HepG2 (cell line): Measurements from ENCODE around the gene PLAGL2. TPM values are rescaled to one million over a fixed set of nuclear protein-coding genes. Genes with fewer than 3 reads are reported as not detected.

Experiments
- KDM4B ChIP-seq: sonication (generic); formaldehyde crosslinking; IDR thresholded peaks from 2 replicates; pipeline ENCODE4 v1.4.0; 2020; ENCODE audit warnings: missing genetic modification reagents
- MZF1 ChIP-seq: sonication (generic); formaldehyde crosslinking; IDR thresholded peaks from 2 replicates; pipeline ENCODE4 v1.8.1; 2023; ENCODE audit warnings: mild to moderate bottlenecking, missing genetic modification reagents, borderline replicate concordance
- SAFB2 ChIP-seq: sonication (generic); formaldehyde crosslinking; IDR thresholded peaks from 2 replicates; pipeline ENCODE4 v1.5.1; 2020; ENCODE audit warnings: missing genetic modification reagents, low read depth, mild to moderate bottlenecking, borderline replicate concordance
- SP1 ChIP-seq, 2 experiments: fragments of 450-650 bp in 1 of 2; sonication (generic) in 1 of 2; formaldehyde crosslinking in 1 of 2; IDR thresholded peaks; 2 replicates each; pipeline versions ENCODE4 v1.4.0 to v1.6.1; 2016 to 2020; ENCODE audit warnings: missing genetic modification reagents in 1 of 2
- ZNF224 ChIP-seq: sonication (generic); formaldehyde crosslinking; IDR thresholded peaks from 2 replicates; pipeline ENCODE4 v1.5.0; 2020; ENCODE audit warnings: mild to moderate bottlenecking, missing genetic modification reagents
- ZNF556 ChIP-seq: sonication (generic); formaldehyde crosslinking; IDR thresholded peaks from 2 replicates; pipeline ENCODE4 v1.4.0; 2020; ENCODE audit warnings: mild to moderate bottlenecking, missing genetic modification reagents, borderline replicate concordance
- ZNF619 ChIP-seq: sonication (generic); formaldehyde crosslinking; IDR thresholded peaks from 2 replicates; pipeline ENCODE4 v1.4.0; 2020; ENCODE audit warnings: mild to moderate bottlenecking, missing genetic modification reagents
- ZNF780A ChIP-seq: sonication (generic); formaldehyde crosslinking; IDR thresholded peaks from 2 replicates; pipeline ENCODE4 v1.8.0; 2022; ENCODE audit warnings: mild to moderate bottlenecking, missing genetic modification reagents, moderate library complexity
- ZNF781 ChIP-seq: sonication (generic); formaldehyde crosslinking; IDR thresholded peaks from 2 replicates; pipeline ENCODE4 v1.5.1; 2020; ENCODE audit warnings: borderline replicate concordance, mild to moderate bottlenecking, missing genetic modification reagents; ENCODE audit errors: not compliant biosample characterization
- polyA plus RNA-seq, 8 experiments: library from polyadenylated mRNA; depleted of rRNA in 3 of 8; stranded (reverse) in 7 of 8; unstranded in 1 of 8; fragments of >200 nt; fragmentation: Illumina TruSeq in 4 of 8; extraction: Trizol in 4 of 8; gene quantifications; 2 replicates each; pipeline versions ENCODE4 v1.2.1 to v1.2.3, GENCODE V29; 2011 to 2016; ENCODE audit warnings: low read depth in 4 of 8, missing spikeins in 1 of 8, mixed read lengths in 1 of 8; ENCODE audit not compliant: insufficient read depth in 1 of 8
- total RNA-seq, 5 experiments: library from RNA; depleted of rRNA; stranded (reverse); fragments of >200 nt; fragmentation: Illumina TruSeq; extraction: Trizol; gene quantifications; 2 replicates each; pipeline ENCODE4 v1.2.3, GENCODE V29; 2016; ENCODE audit warnings: low read depth in 1 of 5
- TF ChIP-seq, protein P1 (sequence below): sonication (generic); formaldehyde crosslinking; IDR thresholded peaks from 2 replicates; pipeline ENCODE4 v1.5.0; 2020; ENCODE audit warnings: mild to moderate bottlenecking, missing genetic modification reagents
- TF ChIP-seq, protein P2 (sequence below): sonication (generic); formaldehyde crosslinking; IDR thresholded peaks from 2 replicates; pipeline ENCODE4 v1.8.1; 2023; ENCODE audit warnings: missing genetic modification reagents, inconsistent platforms, borderline replicate concordance
- TF ChIP-seq, protein P3 (sequence below): sonication (generic); formaldehyde crosslinking; IDR thresholded peaks from 2 replicates; pipeline ENCODE4 v1.4.0; 2020; ENCODE audit warnings: missing genetic modification reagents
- TF ChIP-seq, protein P4 (sequence below): sonication (generic); formaldehyde crosslinking; IDR thresholded peaks from 2 replicates; pipeline ENCODE4 v1.5.0; 2020; ENCODE audit warnings: missing genetic modification reagents
- TF ChIP-seq, protein P5 (sequence below): sonication (generic); formaldehyde crosslinking; IDR thresholded peaks from 2 replicates; pipeline ENCODE4 v1.5.1; 2020; ENCODE audit warnings: mild to moderate bottlenecking, missing genetic modification reagents, borderline replicate concordance

PLAGL2 gene
- total and polyA plus RNA-seq, 2 of the 13 experiments (the other 11 are each of a cell fraction or from before 2014, with no cell fraction given): 15.2 to 15.3 TPM

DNA sequence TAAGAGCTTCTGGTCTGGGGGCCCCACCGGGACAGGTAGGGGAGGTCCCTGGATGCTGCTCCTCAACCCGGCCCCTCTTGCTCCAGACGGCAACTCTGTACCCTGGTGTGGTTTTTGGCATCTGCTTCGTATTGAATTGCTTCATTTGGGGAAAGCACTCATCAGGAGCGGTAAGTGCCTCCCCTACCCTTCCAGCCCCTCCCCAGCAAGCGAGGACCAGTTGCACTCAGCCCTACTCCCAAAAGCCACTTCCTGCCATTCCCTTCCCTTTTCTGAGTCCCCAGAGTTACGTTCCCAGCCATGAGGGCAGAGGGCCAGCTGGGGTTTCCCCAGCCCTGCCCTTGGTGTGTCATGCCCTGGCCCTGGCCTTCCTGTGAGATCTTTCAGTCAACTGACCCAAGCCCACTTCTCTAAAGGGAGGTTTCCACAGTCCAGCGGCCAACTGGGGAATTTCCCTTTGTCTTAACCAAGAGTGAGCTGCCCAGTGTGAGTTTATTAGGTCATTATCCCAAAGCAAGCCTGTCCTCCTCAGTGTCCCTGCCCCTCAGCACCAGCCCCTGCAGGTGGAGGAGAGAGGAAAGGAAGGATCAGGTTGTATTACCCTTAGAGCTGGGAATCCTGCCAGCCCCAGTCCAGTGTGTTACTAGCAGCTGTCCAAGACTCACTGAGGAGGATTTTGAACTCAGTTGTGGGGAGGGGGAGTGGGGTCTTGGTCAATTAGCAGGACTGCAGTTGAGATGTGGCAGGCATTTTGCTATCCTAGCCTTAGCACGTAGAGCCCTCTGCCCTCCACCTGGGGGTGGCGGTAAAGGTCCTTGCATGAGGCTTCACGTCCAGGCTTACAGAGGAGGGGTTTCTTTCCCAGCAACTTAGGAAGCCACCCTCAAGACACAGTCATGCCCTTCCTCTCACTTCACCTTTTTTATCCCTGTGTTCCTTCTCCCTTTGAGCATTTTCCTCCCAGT, 52.2 kb downstream of the PLAGL2 start (continued):
- TF ChIP-seq, protein P1, sequence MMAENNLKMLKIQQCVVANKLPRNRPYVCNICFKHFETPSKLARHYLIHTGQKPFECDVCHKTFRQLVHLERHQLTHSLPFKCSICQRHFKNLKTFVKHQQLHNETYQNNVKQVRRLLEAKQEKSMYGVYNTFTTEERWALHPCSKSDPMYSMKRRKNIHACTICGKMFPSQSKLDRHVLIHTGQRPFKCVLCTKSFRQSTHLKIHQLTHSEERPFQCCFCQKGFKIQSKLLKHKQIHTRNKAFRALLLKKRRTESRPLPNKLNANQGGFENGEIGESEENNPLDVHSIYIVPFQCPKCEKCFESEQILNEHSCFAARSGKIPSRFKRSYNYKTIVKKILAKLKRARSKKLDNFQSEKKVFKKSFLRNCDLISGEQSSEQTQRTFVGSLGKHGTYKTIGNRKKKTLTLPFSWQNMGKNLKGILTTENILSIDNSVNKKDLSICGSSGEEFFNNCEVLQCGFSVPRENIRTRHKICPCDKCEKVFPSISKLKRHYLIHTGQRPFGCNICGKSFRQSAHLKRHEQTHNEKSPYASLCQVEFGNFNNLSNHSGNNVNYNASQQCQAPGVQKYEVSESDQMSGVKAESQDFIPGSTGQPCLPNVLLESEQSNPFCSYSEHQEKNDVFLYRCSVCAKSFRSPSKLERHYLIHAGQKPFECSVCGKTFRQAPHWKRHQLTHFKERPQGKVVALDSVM (CRISPR knock-in tag): no peak
- TF ChIP-seq ZNF224 (peak; percentile 46; the same call in 1 of the 2 replicates), ZNF781 (CRISPR knock-in tag) (no peak), ZNF619 (CRISPR knock-in tag) (no peak), ZNF780A (CRISPR knock-in tag) (no peak), SAFB2 (no peak), MZF1 (CRISPR knock-in tag) (no peak), ZNF556 (0 out of 2 replicates have a peak, but pooled peaks have one; percentile 30), SP1 (IDR thresholded peaks at IDR 0.05) (no peak), SP1 (CRISPR knock-in tag; IDR thresholded peaks at IDR 0.05) (no peak), KDM4B (CRISPR knock-in tag) (no peak)
- TF ChIP-seq, protein P2, sequence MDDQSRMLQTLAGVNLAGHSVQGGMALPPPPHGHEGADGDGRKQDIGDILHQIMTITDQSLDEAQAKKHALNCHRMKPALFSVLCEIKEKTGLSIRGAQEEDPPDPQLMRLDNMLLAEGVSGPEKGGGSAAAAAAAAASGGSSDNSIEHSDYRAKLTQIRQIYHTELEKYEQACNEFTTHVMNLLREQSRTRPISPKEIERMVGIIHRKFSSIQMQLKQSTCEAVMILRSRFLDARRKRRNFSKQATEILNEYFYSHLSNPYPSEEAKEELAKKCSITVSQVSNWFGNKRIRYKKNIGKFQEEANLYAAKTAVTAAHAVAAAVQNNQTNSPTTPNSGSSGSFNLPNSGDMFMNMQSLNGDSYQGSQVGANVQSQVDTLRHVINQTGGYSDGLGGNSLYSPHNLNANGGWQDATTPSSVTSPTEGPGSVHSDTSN (CRISPR knock-in tag): no peak
- TF ChIP-seq, protein P3, sequence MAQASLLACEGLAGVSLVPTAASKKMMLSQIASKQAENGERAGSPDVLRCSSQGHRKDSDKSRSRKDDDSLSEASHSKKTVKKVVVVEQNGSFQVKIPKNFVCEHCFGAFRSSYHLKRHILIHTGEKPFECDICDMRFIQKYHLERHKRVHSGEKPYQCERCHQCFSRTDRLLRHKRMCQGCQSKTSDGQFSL: no peak
- TF ChIP-seq, protein P4, sequence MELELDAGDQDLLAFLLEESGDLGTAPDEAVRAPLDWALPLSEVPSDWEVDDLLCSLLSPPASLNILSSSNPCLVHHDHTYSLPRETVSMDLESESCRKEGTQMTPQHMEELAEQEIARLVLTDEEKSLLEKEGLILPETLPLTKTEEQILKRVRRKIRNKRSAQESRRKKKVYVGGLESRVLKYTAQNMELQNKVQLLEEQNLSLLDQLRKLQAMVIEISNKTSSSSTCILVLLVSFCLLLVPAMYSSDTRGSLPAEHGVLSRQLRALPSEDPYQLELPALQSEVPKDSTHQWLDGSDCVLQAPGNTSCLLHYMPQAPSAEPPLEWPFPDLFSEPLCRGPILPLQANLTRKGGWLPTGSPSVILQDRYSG (CRISPR knock-in tag): no peak
- TF ChIP-seq, protein P5, sequence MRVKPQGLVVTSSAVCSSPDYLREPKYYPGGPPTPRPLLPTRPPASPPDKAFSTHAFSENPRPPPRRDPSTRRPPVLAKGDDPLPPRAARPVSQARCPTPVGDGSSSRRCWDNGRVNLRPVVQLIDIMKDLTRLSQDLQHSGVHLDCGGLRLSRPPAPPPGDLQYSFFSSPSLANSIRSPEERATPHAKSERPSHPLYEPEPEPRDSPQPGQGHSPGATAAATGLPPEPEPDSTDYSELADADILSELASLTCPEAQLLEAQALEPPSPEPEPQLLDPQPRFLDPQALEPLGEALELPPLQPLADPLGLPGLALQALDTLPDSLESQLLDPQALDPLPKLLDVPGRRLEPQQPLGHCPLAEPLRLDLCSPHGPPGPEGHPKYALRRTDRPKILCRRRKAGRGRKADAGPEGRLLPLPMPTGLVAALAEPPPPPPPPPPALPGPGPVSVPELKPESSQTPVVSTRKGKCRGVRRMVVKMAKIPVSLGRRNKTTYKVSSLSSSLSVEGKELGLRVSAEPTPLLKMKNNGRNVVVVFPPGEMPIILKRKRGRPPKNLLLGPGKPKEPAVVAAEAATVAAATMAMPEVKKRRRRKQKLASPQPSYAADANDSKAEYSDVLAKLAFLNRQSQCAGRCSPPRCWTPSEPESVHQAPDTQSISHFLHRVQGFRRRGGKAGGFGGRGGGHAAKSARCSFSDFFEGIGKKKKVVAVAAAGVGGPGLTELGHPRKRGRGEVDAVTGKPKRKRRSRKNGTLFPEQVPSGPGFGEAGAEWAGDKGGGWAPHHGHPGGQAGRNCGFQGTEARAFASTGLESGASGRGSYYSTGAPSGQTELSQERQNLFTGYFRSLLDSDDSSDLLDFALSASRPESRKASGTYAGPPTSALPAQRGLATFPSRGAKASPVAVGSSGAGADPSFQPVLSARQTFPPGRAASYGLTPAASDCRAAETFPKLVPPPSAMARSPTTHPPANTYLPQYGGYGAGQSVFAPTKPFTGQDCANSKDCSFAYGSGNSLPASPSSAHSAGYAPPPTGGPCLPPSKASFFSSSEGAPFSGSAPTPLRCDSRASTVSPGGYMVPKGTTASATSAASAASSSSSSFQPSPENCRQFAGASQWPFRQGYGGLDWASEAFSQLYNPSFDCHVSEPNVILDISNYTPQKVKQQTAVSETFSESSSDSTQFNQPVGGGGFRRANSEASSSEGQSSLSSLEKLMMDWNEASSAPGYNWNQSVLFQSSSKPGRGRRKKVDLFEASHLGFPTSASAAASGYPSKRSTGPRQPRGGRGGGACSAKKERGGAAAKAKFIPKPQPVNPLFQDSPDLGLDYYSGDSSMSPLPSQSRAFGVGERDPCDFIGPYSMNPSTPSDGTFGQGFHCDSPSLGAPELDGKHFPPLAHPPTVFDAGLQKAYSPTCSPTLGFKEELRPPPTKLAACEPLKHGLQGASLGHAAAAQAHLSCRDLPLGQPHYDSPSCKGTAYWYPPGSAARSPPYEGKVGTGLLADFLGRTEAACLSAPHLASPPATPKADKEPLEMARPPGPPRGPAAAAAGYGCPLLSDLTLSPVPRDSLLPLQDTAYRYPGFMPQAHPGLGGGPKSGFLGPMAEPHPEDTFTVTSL (CRISPR knock-in tag): peak; percentile 53; the same call in 1 of the 2 replicates
